ENCODE results near the gene RRP8.

RRP8 gene

DNA sequence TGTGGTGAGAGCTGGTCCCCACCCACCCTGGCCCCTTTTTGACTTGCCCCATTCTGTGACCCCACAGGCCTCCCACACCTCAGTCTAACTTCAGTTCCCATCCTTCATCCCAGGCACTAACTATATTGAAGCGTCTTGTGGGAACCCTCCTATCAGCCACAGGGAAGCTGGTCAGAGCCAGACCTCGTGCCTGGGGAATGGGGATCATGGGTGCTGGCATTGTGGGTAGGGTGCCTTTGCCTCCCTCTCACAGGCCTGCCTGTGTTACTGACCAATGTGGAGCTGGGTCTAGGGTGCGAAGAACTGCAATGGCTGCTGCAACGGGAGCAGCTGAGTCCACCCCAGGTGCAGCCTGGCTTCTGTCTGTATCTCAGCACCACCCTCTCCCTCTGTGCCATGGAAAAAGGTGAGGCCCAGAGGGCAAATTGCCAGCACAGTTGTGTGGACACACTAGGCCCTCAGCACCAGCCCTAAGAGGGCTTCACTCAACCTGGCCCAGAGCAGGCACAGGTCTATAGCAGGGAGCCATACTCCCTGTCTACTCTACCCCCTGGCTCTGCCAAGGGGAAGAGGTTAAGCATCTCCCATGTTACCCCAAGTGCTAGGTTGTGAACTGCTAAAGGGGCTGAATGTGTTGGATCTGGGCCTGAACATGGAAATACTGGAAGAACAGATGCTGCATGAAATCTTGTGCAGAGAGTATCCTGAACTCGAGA, 37.3 kb downstream of the RRP8 start:
- TF ChIP-seq, protein P1, sequence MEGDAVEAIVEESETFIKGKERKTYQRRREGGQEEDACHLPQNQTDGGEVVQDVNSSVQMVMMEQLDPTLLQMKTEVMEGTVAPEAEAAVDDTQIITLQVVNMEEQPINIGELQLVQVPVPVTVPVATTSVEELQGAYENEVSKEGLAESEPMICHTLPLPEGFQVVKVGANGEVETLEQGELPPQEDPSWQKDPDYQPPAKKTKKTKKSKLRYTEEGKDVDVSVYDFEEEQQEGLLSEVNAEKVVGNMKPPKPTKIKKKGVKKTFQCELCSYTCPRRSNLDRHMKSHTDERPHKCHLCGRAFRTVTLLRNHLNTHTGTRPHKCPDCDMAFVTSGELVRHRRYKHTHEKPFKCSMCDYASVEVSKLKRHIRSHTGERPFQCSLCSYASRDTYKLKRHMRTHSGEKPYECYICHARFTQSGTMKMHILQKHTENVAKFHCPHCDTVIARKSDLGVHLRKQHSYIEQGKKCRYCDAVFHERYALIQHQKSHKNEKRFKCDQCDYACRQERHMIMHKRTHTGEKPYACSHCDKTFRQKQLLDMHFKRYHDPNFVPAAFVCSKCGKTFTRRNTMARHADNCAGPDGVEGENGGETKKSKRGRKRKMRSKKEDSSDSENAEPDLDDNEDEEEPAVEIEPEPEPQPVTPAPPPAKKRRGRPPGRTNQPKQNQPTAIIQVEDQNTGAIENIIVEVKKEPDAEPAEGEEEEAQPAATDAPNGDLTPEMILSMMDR (IDR thresholded peaks at IDR 0.05; ENCODE audit: insufficient read depth, low read length): no peak
- TF ChIP-seq POLR2AphosphoS5 (IDR thresholded peaks at IDR 0.05; ENCODE audit: low read depth) (no peak), GABPA (IDR thresholded peaks at IDR 0.05; ENCODE audit: low read depth) (no peak), SPI1 (IDR thresholded peaks at IDR 0.05; ENCODE audit: borderline replicate concordance, low read depth) (no peak), REST (IDR thresholded peaks at IDR 0.05; ENCODE audit: insufficient replicate concordance, low read depth) (no peak)
- no peak overlapping the region for H3K27ac ChIP-seq (replicated peaks)
- no peaks in the 10 kb centered on the region for H3K27me3 ChIP-seq (ENCODE audit: insufficient read depth, poor library complexity, severe bottlenecking)
- no peak for DNase-seq (ENCODE audit: low read depth in 1 of 2, low spot score in 1 of 2)
- H3K4me3 ChIP-seq (replicated peaks; ENCODE audit: insufficient read depth, low read length): no peak overlapping the region

DNA sequence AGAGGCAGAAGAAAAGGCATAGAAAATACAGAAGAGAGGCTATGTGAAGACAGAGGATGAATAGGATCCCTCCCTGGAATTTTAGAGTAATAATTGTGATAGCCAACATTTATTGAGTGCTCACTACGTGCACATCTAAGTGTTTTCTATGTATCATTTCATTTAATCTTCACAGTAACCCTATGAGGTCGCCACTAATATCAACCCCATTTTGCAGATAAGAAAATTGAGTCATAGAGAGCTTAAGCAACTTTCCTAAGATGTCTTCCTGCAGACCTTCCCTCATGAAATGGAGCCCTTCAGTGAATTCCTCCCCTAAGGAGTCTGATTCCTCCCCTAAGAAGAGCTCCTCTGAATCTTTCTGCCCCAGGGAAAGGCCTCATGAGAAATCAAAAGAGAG, 38.1 kb downstream of the RRP8 start:
- no peaks in the 10 kb centered on the region for H3K27me3 ChIP-seq (ENCODE audit: insufficient read depth, poor library complexity, severe bottlenecking)
- TF ChIP-seq SPI1 (IDR thresholded peaks at IDR 0.05; ENCODE audit: borderline replicate concordance, low read depth): no peak
- TF ChIP-seq, protein P1 (IDR thresholded peaks at IDR 0.05; ENCODE audit: insufficient read depth, low read length): no peak
- no peak for TF ChIP-seq POLR2AphosphoS5 (IDR thresholded peaks at IDR 0.05; ENCODE audit: low read depth)
- TF ChIP-seq GABPA (IDR thresholded peaks at IDR 0.05; ENCODE audit: low read depth): no peak
- no peak for TF ChIP-seq REST (IDR thresholded peaks at IDR 0.05; ENCODE audit: insufficient replicate concordance, low read depth)
- H3K4me3 ChIP-seq (replicated peaks; ENCODE audit: insufficient read depth, low read length): no peak overlapping the region
- H3K27ac ChIP-seq (replicated peaks): no peak overlapping the region
- no peak for DNase-seq (ENCODE audit: low read depth in 1 of 2, low spot score in 1 of 2)

DNA sequence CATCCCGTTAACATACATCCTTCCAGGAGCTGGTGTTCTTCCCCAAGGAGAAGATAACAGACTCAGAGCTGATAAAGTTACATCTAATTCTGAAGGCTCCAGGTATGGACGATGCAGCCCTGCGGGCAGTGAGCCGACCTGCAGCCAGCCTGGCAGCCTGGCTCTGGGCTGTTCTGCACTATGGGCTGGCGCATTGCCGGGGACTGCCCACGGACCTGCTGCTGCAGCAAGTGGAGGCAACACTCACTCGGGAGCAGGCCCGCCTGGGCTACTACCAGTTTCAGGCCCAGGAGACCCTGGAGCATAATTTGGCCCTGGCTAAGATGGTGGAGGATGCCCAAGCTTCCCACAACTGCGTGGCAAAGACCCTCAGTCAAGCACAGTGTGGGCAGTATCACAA, 39.7 kb downstream of the RRP8 start:
- no peak overlapping the region for H3K27ac ChIP-seq (replicated peaks)
- TF ChIP-seq SPI1 (IDR thresholded peaks at IDR 0.05; ENCODE audit: borderline replicate concordance, low read depth) (no peak), GABPA (IDR thresholded peaks at IDR 0.05; ENCODE audit: low read depth) (no peak), POLR2AphosphoS5 (IDR thresholded peaks at IDR 0.05; ENCODE audit: low read depth) (no peak), REST (IDR thresholded peaks at IDR 0.05; ENCODE audit: insufficient replicate concordance, low read depth) (no peak)
- TF ChIP-seq, protein P1 (IDR thresholded peaks at IDR 0.05; ENCODE audit: insufficient read depth, low read length): no peak
- H3K4me3 ChIP-seq (replicated peaks; ENCODE audit: insufficient read depth, low read length): no peak overlapping the region
- no peaks in the 10 kb centered on the region for H3K27me3 ChIP-seq (ENCODE audit: insufficient read depth, poor library complexity, severe bottlenecking)
- DNase-seq (ENCODE audit: low read depth in 1 of 2, low spot score in 1 of 2): no peak

Measured in HL-60 (cell line).